ENCODE results near the gene MAML2. TPM values are rescaled to one million over a fixed set of nuclear protein-coding genes. Genes with fewer than 3 reads are reported as not detected.

The MAML2 gene
- polyA plus RNA-seq, 1 of the 3 experiments (the other 2 are of a cell fraction), result 20.1 TPM

- no peaks in the 10 kb centered on the region for H3K9me3 ChIP-seq
- peaks cover 13% of the 10 kb centered on the region; the same call in 1 of the 2 replicates for H4K20me1 ChIP-seq (ENCODE audit: insufficient read depth)
- H3F3A ChIP-seq (replicated peaks; ENCODE audit: insufficient read depth), result peaks cover 50% of the 10 kb centered on the region
- no peak overlapping the region for H2AFZ ChIP-seq (ENCODE audit: low read depth)
- ChIA-PET CTCF (interaction anchor here (0.6 to 3.9 kb wide), 3 partner anchors 11 to 240 kb away, joined by 3 to 16 read pairs (median 3); partner anchors contain the start of gene MAML2), POLR2A (no interaction called here)
- peak overlapping the region in 1 of 2 experiments; percentile 59; a peak in 1 of 4 replicates for H3K27ac ChIP-seq (ENCODE audit: low read depth in 2 of 2, low read length in 1 of 2)
- peaks cover 16 to 22% of the 10 kb centered on the region in 2 experiments for H3K36me3 ChIP-seq (replicated peaks in 1 of 2; ENCODE audit: control insufficient read depth in 1 of 2, insufficient read depth in 2 of 2, low read length in 1 of 2)
- peaks cover 0 to 51% of the 10 kb centered on the region in 2 experiments for H3K4me1 ChIP-seq (ENCODE audit: control insufficient read depth in 1 of 2, insufficient read depth in 2 of 2, low read depth in 1 of 2, low read length in 1 of 2)
- DNase-seq, result no peak
- H3K4me2 ChIP-seq, result no peak overlapping the region; the same call in 1 of the 2 replicates
- H3K9me2 ChIP-seq, result no peaks in the 10 kb centered on the region
- H3K79me2 ChIP-seq (ENCODE audit: insufficient read depth), result peaks cover 100% of the 10 kb centered on the region
- 97% methylated on average over 7 of the region's 7 CpGs for WGBS (ENCODE audit: low lambda C conversion rate)
- H3K4me3 ChIP-seq (ENCODE audit: low read depth in 2 of 2, low read length in 1 of 2), result no peak overlapping the region
- no peak overlapping the region for H3K9ac ChIP-seq
- no peak for TF ChIP-seq POLR2AphosphoS5 (IDR thresholded peaks at IDR 0.05; ENCODE audit: low read depth, low read length)
- TF ChIP-seq, protein P1, sequence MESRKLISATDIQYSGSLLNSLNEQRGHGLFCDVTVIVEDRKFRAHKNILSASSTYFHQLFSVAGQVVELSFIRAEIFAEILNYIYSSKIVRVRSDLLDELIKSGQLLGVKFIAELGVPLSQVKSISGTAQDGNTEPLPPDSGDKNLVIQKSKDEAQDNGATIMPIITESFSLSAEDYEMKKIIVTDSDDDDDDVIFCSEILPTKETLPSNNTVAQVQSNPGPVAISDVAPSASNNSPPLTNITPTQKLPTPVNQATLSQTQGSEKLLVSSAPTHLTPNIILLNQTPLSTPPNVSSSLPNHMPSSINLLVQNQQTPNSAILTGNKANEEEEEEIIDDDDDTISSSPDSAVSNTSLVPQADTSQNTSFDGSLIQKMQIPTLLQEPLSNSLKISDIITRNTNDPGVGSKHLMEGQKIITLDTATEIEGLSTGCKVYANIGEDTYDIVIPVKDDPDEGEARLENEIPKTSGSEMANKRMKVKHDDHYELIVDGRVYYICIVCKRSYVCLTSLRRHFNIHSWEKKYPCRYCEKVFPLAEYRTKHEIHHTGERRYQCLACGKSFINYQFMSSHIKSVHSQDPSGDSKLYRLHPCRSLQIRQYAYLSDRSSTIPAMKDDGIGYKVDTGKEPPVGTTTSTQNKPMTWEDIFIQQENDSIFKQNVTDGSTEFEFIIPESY (IDR thresholded peaks at IDR 0.05; ENCODE audit: borderline replicate concordance, low read depth), result no peak
- no peak for TF ChIP-seq PBX3 (IDR thresholded peaks at IDR 0.05)
- TF ChIP-seq TCF12 (IDR thresholded peaks at IDR 0.05), result no peak
- TF ChIP-seq ELF1 (IDR thresholded peaks at IDR 0.05), result no peak
- TF ChIP-seq TAF1 (IDR thresholded peaks at IDR 0.05; ENCODE audit: borderline replicate concordance, low read depth, low read length), result no peak
- no peak for TF ChIP-seq GABPA (IDR thresholded peaks at IDR 0.05; ENCODE audit: low read depth)
- no peak for TF ChIP-seq NFIC (IDR thresholded peaks at IDR 0.05; ENCODE audit: borderline replicate concordance)
- TF ChIP-seq, protein P2, sequence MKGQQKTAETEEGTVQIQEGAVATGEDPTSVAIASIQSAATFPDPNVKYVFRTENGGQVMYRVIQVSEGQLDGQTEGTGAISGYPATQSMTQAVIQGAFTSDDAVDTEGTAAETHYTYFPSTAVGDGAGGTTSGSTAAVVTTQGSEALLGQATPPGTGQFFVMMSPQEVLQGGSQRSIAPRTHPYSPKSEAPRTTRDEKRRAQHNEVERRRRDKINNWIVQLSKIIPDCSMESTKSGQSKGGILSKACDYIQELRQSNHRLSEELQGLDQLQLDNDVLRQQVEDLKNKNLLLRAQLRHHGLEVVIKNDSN (IDR thresholded peaks at IDR 0.05; ENCODE audit: borderline replicate concordance, low read depth), result no peak
- TF ChIP-seq, protein P3, sequence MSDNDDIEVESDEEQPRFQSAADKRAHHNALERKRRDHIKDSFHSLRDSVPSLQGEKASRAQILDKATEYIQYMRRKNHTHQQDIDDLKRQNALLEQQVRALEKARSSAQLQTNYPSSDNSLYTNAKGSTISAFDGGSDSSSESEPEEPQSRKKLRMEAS (IDR thresholded peaks at IDR 0.05; ENCODE audit: low read depth), result no peak
- no peak for TF ChIP-seq RCOR1 (IDR thresholded peaks at IDR 0.05; ENCODE audit: low read length)
- TF ChIP-seq EZH2phosphoT487 (IDR thresholded peaks at IDR 0.05; ENCODE audit: borderline replicate concordance, low read depth), result no peak
- TF ChIP-seq RAD21 (IDR thresholded peaks at IDR 0.05; ENCODE audit: low read length), result no peak
- TF ChIP-seq FOSL2 (IDR thresholded peaks at IDR 0.05; ENCODE audit: borderline replicate concordance, low read depth), result no peak
- TF ChIP-seq MXI1 (IDR thresholded peaks at IDR 0.05; ENCODE audit: low read depth, low read length), result no peak
- no peak for TF ChIP-seq FOXJ3 (CRISPR knock-in tag; IDR thresholded peaks at IDR 0.05)
- no peak for TF ChIP-seq RFX5 (IDR thresholded peaks at IDR 0.05; ENCODE audit: low read length)
- TF ChIP-seq, protein P4, sequence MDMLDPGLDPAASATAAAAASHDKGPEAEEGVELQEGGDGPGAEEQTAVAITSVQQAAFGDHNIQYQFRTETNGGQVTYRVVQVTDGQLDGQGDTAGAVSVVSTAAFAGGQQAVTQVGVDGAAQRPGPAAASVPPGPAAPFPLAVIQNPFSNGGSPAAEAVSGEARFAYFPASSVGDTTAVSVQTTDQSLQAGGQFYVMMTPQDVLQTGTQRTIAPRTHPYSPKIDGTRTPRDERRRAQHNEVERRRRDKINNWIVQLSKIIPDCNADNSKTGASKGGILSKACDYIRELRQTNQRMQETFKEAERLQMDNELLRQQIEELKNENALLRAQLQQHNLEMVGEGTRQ (IDR thresholded peaks at IDR 0.05; ENCODE audit: borderline replicate concordance, low read depth, low read length), result no peak
- no peaks in the 10 kb centered on the region for H3K27me3 ChIP-seq (ENCODE audit: insufficient read depth)
Measured at GRCh38 chr11:96331699-96332116, 11.3 kb downstream of the MAML2 start.

All from SK-N-SH (cell line).